ENCODE data around the gene KMT2E.

The KMT2E gene

GRCh38 chr7:105013221-105013815, 687 bp upstream of the KMT2E start:
- CTCF ChIA-PET = interaction anchor here (0.7 to 1.2 kb wide), 4 partner anchors 23 to 86 kb away, joined by 3 to 5 read pairs (median 4); no protein-coding TSS in a partner anchor
- peaks cover 0 to 12% of the 10 kb centered on the region in 2 experiments; a peak in 2 of 3 replicates for H3K36me3 ChIP-seq (ENCODE audit: control insufficient read depth in 2 of 2, insufficient read depth in 1 of 2, low read length in 2 of 2)
- H3K27ac ChIP-seq (ENCODE audit: extremely low read depth, low read depth, low read length) = peak overlapping the region; percentile 97
- H3K4me3 ChIP-seq (ENCODE audit: low read depth, low read length) = peak overlapping the region; percentile 97
- POLR2A ChIA-PET = interaction anchor here (0.6 to 8.1 kb wide), 17 partner anchors 8 to 519 kb away, joined by 3 to 92 read pairs (median 4); partner anchors contain the start of gene RINT1
- H3K4me1 ChIP-seq (ENCODE audit: control insufficient read depth, insufficient read depth, low read length) = peaks cover 13% of the 10 kb centered on the region; the same call in 1 of the 2 replicates
- no peaks in the 10 kb centered on the region for H3K9me3 ChIP-seq (ENCODE audit: control insufficient read depth, insufficient read depth, low read depth, low read length)
- TF ChIP-seq ZNF639 (tag by site-specific recombination; IDR thresholded peaks at IDR 0.05) (peak; percentile 22; the same call in 1 of the 2 replicates), ZNF768 (tag by site-specific recombination; IDR thresholded peaks at IDR 0.05) (no peak), ZNF621 (tag by site-specific recombination; IDR thresholded peaks at IDR 0.05) (no peak), KLF7 (tag by site-specific recombination; IDR thresholded peaks at IDR 0.05; ENCODE audit: borderline replicate concordance) (no peak), ZNF701 (tag by site-specific recombination; IDR thresholded peaks at IDR 0.05) (no peak), CTCF (tag by site-specific recombination; IDR thresholded peaks at IDR 0.05) (peak; percentile 89), ZNF610 (tag by site-specific recombination; IDR thresholded peaks at IDR 0.05; ENCODE audit: borderline replicate concordance) (0 out of 2 replicates have a peak, but pooled peaks have one; percentile 64), ZNF16 (tag by site-specific recombination; IDR thresholded peaks at IDR 0.05; ENCODE audit: low read depth) (no peak), ZNF311 (tag by site-specific recombination; IDR thresholded peaks at IDR 0.05; ENCODE audit: borderline replicate concordance) (no peak), ZBTB20 (tag by site-specific recombination; IDR thresholded peaks at IDR 0.05) (peak; percentile 37; the same call in 1 of the 2 replicates), KLF16 (tag by site-specific recombination; IDR thresholded peaks at IDR 0.05) (0 out of 2 replicates have a peak, but pooled peaks have one; percentile 58), ZNF121 (tag by site-specific recombination; IDR thresholded peaks at IDR 0.05) (peak; percentile 30; the same call in 1 of the 2 replicates), HIC1 (tag by site-specific recombination; IDR thresholded peaks at IDR 0.05) (peak; percentile 85), ZNF596 (tag by site-specific recombination; IDR thresholded peaks at IDR 0.05) (no peak), ZNF404 (tag by site-specific recombination; IDR thresholded peaks at IDR 0.05) (no peak), ZNF510 (tag by site-specific recombination; IDR thresholded peaks at IDR 0.05; ENCODE audit: insufficient replicate concordance) (no peak), ZNF501 (tag by site-specific recombination; IDR thresholded peaks at IDR 0.05) (peak; percentile 83), ZBTB11 (tag by site-specific recombination; conservative IDR thresholded peaks at IDR 0.05; ENCODE audit: low read depth) (peak; percentile 28; the same call in 1 of the 2 replicates), ZNF214 (tag by site-specific recombination; IDR thresholded peaks at IDR 0.05; ENCODE audit: borderline replicate concordance) (no peak), PATZ1 (tag by site-specific recombination; IDR thresholded peaks at IDR 0.05) (peak; percentile 95), SP2 (tag by site-specific recombination; IDR thresholded peaks at IDR 0.05) (peak; percentile 21), REST (tag by site-specific recombination; IDR thresholded peaks at IDR 0.05) (no peak; the same call in 1 of the 2 replicates)

Measured in HEK293 (cell line).